ENCODE data around the gene RBM27.

DNA sequence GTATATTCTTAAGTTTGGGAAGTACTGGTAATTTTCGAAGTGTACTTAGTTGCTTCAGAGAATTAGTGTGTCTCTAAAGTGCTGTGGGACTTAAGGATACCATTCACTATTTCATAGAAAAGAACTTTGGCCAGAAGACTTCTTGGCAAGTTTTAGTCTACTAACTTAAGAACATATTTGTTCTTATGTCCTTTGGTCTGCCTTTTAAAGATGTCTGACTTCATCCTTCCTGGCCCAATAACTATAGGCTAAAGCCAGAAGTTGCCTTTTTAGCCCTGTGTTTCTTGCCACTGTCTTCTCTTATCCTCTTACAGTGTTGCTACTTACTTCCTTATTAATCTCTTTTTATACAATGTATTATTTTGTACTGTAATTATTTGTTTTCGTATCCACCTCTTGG lies 6.3 kb downstream of the RBM27 start:
- TF ChIP-seq, protein P1, sequence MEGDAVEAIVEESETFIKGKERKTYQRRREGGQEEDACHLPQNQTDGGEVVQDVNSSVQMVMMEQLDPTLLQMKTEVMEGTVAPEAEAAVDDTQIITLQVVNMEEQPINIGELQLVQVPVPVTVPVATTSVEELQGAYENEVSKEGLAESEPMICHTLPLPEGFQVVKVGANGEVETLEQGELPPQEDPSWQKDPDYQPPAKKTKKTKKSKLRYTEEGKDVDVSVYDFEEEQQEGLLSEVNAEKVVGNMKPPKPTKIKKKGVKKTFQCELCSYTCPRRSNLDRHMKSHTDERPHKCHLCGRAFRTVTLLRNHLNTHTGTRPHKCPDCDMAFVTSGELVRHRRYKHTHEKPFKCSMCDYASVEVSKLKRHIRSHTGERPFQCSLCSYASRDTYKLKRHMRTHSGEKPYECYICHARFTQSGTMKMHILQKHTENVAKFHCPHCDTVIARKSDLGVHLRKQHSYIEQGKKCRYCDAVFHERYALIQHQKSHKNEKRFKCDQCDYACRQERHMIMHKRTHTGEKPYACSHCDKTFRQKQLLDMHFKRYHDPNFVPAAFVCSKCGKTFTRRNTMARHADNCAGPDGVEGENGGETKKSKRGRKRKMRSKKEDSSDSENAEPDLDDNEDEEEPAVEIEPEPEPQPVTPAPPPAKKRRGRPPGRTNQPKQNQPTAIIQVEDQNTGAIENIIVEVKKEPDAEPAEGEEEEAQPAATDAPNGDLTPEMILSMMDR (IDR thresholded peaks at IDR 0.05; ENCODE audit: low read depth, low read length), result no peak
- no peak for TF ChIP-seq EZH2phosphoT487 (IDR thresholded peaks at IDR 0.05; ENCODE audit: low read depth)

All from OCI-LY3 (cell line).